Stimulated activated CD8-positive, alpha-beta memory T cell treated with anti-CD3 and anti-CD28 coated beads, Interleukin-15, amount 100 ng/mL, for 48 hours (primary cell): ENCODE data around the gene DKK1.

Experiments used
- DNase-seq, 2 donors: peaks; one replicate each; pipeline ENCODE4 v3.0.0-alpha.2; 2020; ENCODE audit warnings: low read depth in 2 of 2

The DKK1 gene

GRCh38 chr10:52313933-52314821, at the start of gene DKK1:
DKK1 (plus strand) TSS chr10:52314281; CDS start chr10:52314435, 154 bp downstream.
- DNase-seq, result peak in 1 of 2 donors; percentile 2

- DNase-seq, result no peak
Observed at GRCh38 chr10:52265131-52265926, 48.8 kb upstream of the DKK1 start.

- no peak for DNase-seq
Observed at GRCh38 chr10:52266858-52267257, 47.2 kb upstream of the DKK1 start.

GRCh38 chr10:52268790-52269189, 45.3 kb upstream of the DKK1 start:
- DNase-seq, result no peak

- no peak for DNase-seq
Observed at GRCh38 chr10:52269233-52269632, 44.8 kb upstream of the DKK1 start.

GRCh38 chr10:52276163-52276562, 37.9 kb upstream of the DKK1 start:
- DNase-seq, result no peak

- no peak for DNase-seq
Observed at GRCh38 chr10:52276986-52277385, 37.1 kb upstream of the DKK1 start.

GRCh38 chr10:52279546-52279945, 34.5 kb upstream of the DKK1 start:
- no peak for DNase-seq

GRCh38 chr10:52280051-52280450, 34.0 kb upstream of the DKK1 start:
- no peak for DNase-seq

GRCh38 chr10:52283174-52283573, 30.9 kb upstream of the DKK1 start:
- no peak for DNase-seq

GRCh38 chr10:52284416-52285013, 29.6 kb upstream of the DKK1 start:
- DNase-seq, result no peak

GRCh38 chr10:52287866-52288265, 26.2 kb upstream of the DKK1 start:
- DNase-seq, result no peak

- no peak for DNase-seq
Observed at GRCh38 chr10:52297747-52298146, 16.3 kb upstream of the DKK1 start.

- no peak for DNase-seq
Observed at GRCh38 chr10:52300599-52301277, 13.3 kb upstream of the DKK1 start.

- no peak for DNase-seq
Observed at GRCh38 chr10:52308251-52309031, 5.6 kb upstream of the DKK1 start.

GRCh38 chr10:52312942-52313255, 1.2 kb upstream of the DKK1 start:
- no peak for DNase-seq

GRCh38 chr10:52313256-52313932, 687 bp upstream of the DKK1 start:
- DNase-seq, result no peak

- DNase-seq, result no peak
Observed at GRCh38 chr10:52314822-52315552, 906 bp downstream of the DKK1 start.

- no peak for DNase-seq
Observed at GRCh38 chr10:52316001-52316400, 1.9 kb downstream of the DKK1 start.

GRCh38 chr10:52316500-52316899, 2.4 kb downstream of the DKK1 start:
- no peak for DNase-seq
